ENCODE data around the gene AHCY. TPM values are rescaled to one million over a fixed set of nuclear protein-coding genes. Genes with fewer than 3 reads are reported as not detected.

The AHCY gene
- total RNA-seq, 1 experiment from 2014 or later: 273 TPM

DNA sequence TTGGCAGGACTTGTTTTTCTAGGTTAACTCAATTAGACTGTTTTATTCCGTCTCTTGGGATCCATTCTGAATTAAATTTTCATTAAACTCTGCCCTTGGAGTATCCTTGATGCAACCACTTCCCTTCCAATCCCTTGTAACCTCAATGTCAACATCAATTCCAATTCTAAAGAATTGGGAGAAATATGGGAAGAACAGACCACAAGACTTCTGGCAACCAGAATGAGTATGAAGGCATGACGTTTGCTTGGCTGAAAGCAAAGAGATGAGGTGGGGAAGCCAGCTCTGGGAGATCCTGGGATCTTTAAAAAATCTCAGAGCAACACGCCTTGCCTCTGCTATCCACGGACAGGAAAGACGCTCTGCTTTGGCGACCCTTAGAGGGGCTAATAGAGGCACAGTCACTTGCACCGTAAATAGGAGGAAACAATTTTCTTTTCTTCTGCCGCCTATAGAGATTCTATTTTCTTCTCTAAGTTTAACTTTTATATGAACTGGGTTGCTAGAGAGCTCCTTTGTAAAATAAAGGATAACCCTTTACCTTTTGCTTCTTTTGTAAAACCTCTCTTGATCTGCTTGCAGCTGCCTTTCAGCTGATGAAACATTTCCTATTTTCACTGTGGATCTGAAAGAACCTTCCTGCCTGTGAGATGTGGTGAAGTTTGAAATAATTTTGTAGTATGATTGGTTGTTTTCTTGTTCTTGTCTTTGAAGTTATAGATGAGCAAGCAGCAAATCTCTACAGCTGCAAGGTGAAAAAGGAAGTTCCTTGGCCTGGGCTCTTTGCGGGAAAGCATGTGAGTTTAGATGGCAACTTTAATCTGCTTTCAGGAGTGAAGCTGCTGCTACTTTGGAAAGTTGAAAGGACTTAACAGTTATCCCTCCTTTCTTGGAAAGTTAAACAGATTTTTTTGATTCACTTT is 62.2 kb downstream of the AHCY start, which contains the start of gene ASIP:
TSS of gene ASIP (plus strand) at position 731 of the 923 bp plus-strand sequence. CDS start 18,952 bp downstream, outside the sequence.
- intact Hi-C loops (cut with micrococcal nuclease; ENCODE audit: unreplicated experiment): no loop called here
- BruUV-seq (replicated peaks): no TSS peak
- POLR2A ChIA-PET (ENCODE audit: unreplicated experiment): interaction anchor here (0.7 kb wide), 1 partner anchor 1108 kb away, joined by 10 read pairs; no protein-coding TSS in a partner anchor

DNA sequence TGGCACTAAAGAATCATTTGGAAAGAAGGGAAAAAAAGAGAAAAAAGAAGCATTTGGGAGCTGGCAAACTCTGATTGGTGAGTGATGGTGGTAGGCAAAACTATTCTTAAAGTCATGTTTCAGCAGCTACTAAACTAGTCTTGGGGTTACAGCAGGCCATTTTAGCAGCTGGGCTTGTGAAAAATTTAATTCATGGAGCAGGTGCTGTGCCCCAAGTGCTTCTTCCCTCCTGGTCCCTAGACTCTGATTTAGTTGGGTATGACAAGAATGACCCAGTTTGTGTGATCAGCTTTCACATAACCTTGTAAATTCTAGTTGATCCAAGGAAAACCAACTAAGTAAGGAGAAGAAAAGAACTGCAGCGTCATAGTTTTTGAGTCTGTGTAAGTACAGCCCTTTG is 63.0 kb downstream of the AHCY start:
- no peaks in the 10 kb centered on the region for H3K79me2 ChIP-seq (ENCODE audit: low read depth)
- no peak overlapping the region for H3K27ac ChIP-seq
- DNase-seq: no peak
- H3K4me1 ChIP-seq (replicated peaks; ENCODE audit: insufficient read depth): no peaks in the 10 kb centered on the region
- H3K9me3 ChIP-seq (ENCODE audit: insufficient read depth, low read depth): peaks cover 15% of the 10 kb centered on the region
- H4K20me1 ChIP-seq (ENCODE audit: insufficient read depth): no peaks in the 10 kb centered on the region
- no TSS peak for BruUV-seq (replicated peaks)
- no peaks in the 10 kb centered on the region for H3K36me3 ChIP-seq (ENCODE audit: low read depth)
- no peak overlapping the region for H2AFZ ChIP-seq
- H3K4me2 ChIP-seq: no peak overlapping the region
- POLR2A ChIA-PET (ENCODE audit: unreplicated experiment): interaction anchor here (0.7 kb wide), 1 partner anchor 1109 kb away, joined by 10 read pairs; no protein-coding TSS in a partner anchor
- no peak overlapping the region for H3K4me3 ChIP-seq
- TF ChIP-seq EZH2 (IDR thresholded peaks at IDR 0.05; ENCODE audit: low read depth): no peak
- TF ChIP-seq, protein P1, sequence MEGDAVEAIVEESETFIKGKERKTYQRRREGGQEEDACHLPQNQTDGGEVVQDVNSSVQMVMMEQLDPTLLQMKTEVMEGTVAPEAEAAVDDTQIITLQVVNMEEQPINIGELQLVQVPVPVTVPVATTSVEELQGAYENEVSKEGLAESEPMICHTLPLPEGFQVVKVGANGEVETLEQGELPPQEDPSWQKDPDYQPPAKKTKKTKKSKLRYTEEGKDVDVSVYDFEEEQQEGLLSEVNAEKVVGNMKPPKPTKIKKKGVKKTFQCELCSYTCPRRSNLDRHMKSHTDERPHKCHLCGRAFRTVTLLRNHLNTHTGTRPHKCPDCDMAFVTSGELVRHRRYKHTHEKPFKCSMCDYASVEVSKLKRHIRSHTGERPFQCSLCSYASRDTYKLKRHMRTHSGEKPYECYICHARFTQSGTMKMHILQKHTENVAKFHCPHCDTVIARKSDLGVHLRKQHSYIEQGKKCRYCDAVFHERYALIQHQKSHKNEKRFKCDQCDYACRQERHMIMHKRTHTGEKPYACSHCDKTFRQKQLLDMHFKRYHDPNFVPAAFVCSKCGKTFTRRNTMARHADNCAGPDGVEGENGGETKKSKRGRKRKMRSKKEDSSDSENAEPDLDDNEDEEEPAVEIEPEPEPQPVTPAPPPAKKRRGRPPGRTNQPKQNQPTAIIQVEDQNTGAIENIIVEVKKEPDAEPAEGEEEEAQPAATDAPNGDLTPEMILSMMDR (conservative IDR thresholded peaks at IDR 0.05): no peak
- H3F3A ChIP-seq (ENCODE audit: insufficient read depth, low read depth): no peaks in the 10 kb centered on the region
- H3K27me3 ChIP-seq (ENCODE audit: insufficient read depth, low read depth): no peaks in the 10 kb centered on the region
- intact Hi-C loops (cut with micrococcal nuclease; ENCODE audit: unreplicated experiment): no loop called here
- CTCF ChIA-PET: no interaction called here
- H3K9me2 ChIP-seq (ENCODE audit: insufficient read depth): no peaks in the 10 kb centered on the region

More for the DNA sequence above, 62.2 kb downstream of the AHCY start, which contains the start of gene ASIP:
- CTCF ChIA-PET: no interaction called here
- Histone ChIP-seq H4K20me1 (ENCODE audit: insufficient read depth) (no peaks in the 10 kb centered on the region), H3K4me2 (no peak within 1 kb of the TSS), H3F3A (ENCODE audit: insufficient read depth, low read depth) (no peaks in the 10 kb centered on the region), H3K9me2 (ENCODE audit: insufficient read depth) (no peaks in the 10 kb centered on the region), H2AFZ (no peak within 1 kb of the TSS), H3K9me3 (ENCODE audit: insufficient read depth, low read depth) (peaks cover 15% of the 10 kb centered on the region), H3K27me3 (ENCODE audit: insufficient read depth, low read depth) (no peaks in the 10 kb centered on the region), H3K4me3 (no peak within 1 kb of the TSS), H3K27ac (no peak within 1 kb of the TSS), H3K4me1 (replicated peaks; ENCODE audit: insufficient read depth) (no peaks in the 10 kb centered on the region), H3K36me3 (ENCODE audit: low read depth) (no peaks in the 10 kb centered on the region), H3K79me2 (ENCODE audit: low read depth) (no peaks in the 10 kb centered on the region)
- DNase-seq: no peak
- no peak for TF ChIP-seq EZH2 (IDR thresholded peaks at IDR 0.05; ENCODE audit: low read depth)
- TF ChIP-seq, protein P1 (conservative IDR thresholded peaks at IDR 0.05): no peak

- ChIA-PET CTCF (no interaction called here), POLR2A (ENCODE audit: unreplicated experiment) (no interaction called here)
- no peak overlapping the region for H3K27ac ChIP-seq
- no peak overlapping the region for H3K4me2 ChIP-seq
- no TSS peak for BruUV-seq (replicated peaks)
- H3K4me3 ChIP-seq: no peak overlapping the region
- no peaks in the 10 kb centered on the region for H3K79me2 ChIP-seq (ENCODE audit: low read depth)
- H3K9me2 ChIP-seq (ENCODE audit: insufficient read depth): no peaks in the 10 kb centered on the region
- H3F3A ChIP-seq (ENCODE audit: insufficient read depth, low read depth): no peaks in the 10 kb centered on the region
- H4K20me1 ChIP-seq (ENCODE audit: insufficient read depth): no peaks in the 10 kb centered on the region
- no peaks in the 10 kb centered on the region for H3K27me3 ChIP-seq (ENCODE audit: insufficient read depth, low read depth)
- H3K9me3 ChIP-seq (ENCODE audit: insufficient read depth, low read depth): peaks cover 17% of the 10 kb centered on the region
- H3K36me3 ChIP-seq (ENCODE audit: low read depth): no peaks in the 10 kb centered on the region
- intact Hi-C loops (cut with micrococcal nuclease; ENCODE audit: unreplicated experiment): no loop called here
- no peaks in the 10 kb centered on the region for H3K4me1 ChIP-seq (replicated peaks; ENCODE audit: insufficient read depth)
- H2AFZ ChIP-seq: no peak overlapping the region
- no peak for DNase-seq
- no peak for TF ChIP-seq EZH2 (IDR thresholded peaks at IDR 0.05; ENCODE audit: low read depth)
- TF ChIP-seq, protein P1 (conservative IDR thresholded peaks at IDR 0.05): no peak
Observed at GRCh38 chr20:34237942-34238341, 65.2 kb downstream of the AHCY start.
